ENCODE results near the gene PAPOLA. TPM values are rescaled to one million over a fixed set of nuclear protein-coding genes. Genes with fewer than 3 reads are reported as not detected.

PAPOLA gene
- total and polyA plus RNA-seq, 2 donors from 2014 or later: 70.8 to 160 TPM

DNA sequence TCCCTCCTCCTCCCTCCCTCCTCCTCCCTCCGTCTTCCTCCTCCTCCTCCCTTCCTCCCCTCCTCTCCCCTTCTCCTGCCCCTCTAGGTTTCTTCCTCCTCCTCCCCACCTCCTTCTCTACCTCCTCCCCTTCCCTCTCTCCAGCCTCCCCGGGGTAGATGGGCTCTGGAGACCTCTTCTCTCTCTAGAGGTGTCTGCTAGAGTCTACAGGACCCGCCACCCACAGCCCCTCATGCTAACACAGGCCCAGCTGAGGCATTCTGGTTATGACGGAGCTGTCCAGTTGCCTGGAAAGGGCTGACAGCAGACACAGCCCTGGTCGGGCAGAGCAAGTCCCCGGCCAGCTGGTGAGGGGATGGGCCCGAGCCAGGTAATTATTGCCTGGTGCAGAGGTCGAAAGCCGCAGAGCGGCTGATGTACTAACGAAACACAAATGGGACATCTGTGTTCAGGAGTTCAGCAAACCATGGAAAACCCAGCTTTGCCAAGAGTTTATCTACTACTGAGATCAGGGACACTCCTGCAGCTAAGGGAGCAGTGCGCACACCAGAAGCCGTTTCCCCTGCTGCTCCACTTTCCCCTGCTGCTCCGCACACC is 96.2 kb downstream of the PAPOLA start:
- intact Hi-C loops (cut with DNase I): no loop called here
- Histone ChIP-seq H3K27ac (ENCODE audit: low read depth in 2 of 2, low read length in 2 of 2) (no peak overlapping the region), H3K36me3 (ENCODE audit: control insufficient read depth in 2 of 3, insufficient read depth in 3 of 3, low read length in 3 of 3) (no peaks in the 10 kb centered on the region), H3K9ac (ENCODE audit: low read length in 3 of 3) (no peak overlapping the region), H3K4me3 (ENCODE audit: low read length in 3 of 3) (no peak overlapping the region), H3K9me3 (ENCODE audit: control insufficient read depth in 2 of 3, insufficient read depth in 1 of 3, low read length in 3 of 3) (no peaks in the 10 kb centered on the region), H3K4me1 (ENCODE audit: control insufficient read depth in 2 of 3, insufficient read depth in 2 of 3, low read depth in 1 of 3, low read length in 3 of 3) (no peaks in the 10 kb centered on the region), H3K27me3 (ENCODE audit: control insufficient read depth, insufficient read depth, low read length) (no peaks in the 10 kb centered on the region)
- FAIRE-seq (no peak), DNase-seq (peak in 4 of 5 donors; percentile 35 to 53 (median 46))
- TF ChIP-seq, protein P1, sequence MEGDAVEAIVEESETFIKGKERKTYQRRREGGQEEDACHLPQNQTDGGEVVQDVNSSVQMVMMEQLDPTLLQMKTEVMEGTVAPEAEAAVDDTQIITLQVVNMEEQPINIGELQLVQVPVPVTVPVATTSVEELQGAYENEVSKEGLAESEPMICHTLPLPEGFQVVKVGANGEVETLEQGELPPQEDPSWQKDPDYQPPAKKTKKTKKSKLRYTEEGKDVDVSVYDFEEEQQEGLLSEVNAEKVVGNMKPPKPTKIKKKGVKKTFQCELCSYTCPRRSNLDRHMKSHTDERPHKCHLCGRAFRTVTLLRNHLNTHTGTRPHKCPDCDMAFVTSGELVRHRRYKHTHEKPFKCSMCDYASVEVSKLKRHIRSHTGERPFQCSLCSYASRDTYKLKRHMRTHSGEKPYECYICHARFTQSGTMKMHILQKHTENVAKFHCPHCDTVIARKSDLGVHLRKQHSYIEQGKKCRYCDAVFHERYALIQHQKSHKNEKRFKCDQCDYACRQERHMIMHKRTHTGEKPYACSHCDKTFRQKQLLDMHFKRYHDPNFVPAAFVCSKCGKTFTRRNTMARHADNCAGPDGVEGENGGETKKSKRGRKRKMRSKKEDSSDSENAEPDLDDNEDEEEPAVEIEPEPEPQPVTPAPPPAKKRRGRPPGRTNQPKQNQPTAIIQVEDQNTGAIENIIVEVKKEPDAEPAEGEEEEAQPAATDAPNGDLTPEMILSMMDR (IDR thresholded peaks at IDR 0.05; ENCODE audit: borderline replicate concordance, extremely low read depth, insufficient read depth): no peak

DNA sequence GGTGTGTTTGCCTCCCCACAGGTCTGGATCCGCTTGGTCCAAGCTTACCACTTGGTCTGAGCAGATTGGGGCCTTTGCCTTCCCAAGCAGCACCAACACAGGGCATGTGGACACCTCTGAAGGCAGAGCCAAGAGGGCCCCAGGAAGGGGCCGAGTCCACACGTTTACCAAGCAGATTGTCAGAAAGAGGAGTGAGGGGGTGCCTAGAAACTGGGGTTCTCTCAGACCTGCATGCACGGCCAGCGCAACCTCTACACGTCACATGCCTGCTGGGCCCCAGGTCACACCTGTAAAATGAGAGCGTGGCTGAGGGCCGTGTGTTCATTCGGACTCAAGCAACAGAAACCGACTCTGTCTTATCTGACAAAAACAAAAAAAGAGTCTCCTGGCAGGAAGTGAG is 96.9 kb downstream of the PAPOLA start:
- no peaks in the 10 kb centered on the region for H3K27me3 ChIP-seq (ENCODE audit: control insufficient read depth, insufficient read depth, low read length)
- H3K36me3 ChIP-seq (ENCODE audit: control insufficient read depth in 2 of 3, insufficient read depth in 3 of 3, low read length in 3 of 3): no peaks in the 10 kb centered on the region
- H3K9ac ChIP-seq (ENCODE audit: low read length in 3 of 3): no peak overlapping the region
- H3K4me3 ChIP-seq (ENCODE audit: low read length in 3 of 3): no peak overlapping the region
- DNase-seq (peak in 1 of 5 donors; percentile 55), FAIRE-seq (no peak)
- no peaks in the 10 kb centered on the region for H3K4me1 ChIP-seq (ENCODE audit: control insufficient read depth in 2 of 3, insufficient read depth in 2 of 3, low read depth in 1 of 3, low read length in 3 of 3)
- no peak overlapping the region for H3K27ac ChIP-seq (ENCODE audit: low read depth in 2 of 2, low read length in 2 of 2)
- H3K9me3 ChIP-seq (ENCODE audit: control insufficient read depth in 2 of 3, insufficient read depth in 1 of 3, low read length in 3 of 3): no peaks in the 10 kb centered on the region
- intact Hi-C loops (cut with DNase I): no loop called here
- TF ChIP-seq, protein P1 (IDR thresholded peaks at IDR 0.05; ENCODE audit: borderline replicate concordance, extremely low read depth, insufficient read depth): no peak

DNA sequence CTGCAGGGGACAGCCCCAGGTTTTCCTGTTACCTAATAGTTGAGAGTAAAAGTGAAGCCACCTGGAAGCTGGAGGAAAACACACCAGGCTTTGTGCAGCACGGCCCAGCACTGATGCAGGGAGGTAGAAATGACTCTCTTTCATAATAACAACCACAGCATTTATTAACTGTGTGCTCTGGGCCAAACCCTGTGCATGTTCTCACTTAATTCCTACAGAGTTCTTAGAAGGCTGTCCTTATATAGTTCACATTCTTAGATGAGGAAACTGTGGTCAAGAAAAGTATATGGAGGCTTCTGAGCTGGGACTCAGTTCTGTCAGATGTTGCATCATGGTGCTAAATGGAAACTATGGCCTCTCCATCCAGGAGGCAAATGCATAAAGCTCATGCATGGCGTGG is 100.0 kb downstream of the PAPOLA start:
- intact Hi-C loops (cut with DNase I): no loop called here
- Histone ChIP-seq H3K36me3 (ENCODE audit: control insufficient read depth in 2 of 3, insufficient read depth in 3 of 3, low read length in 3 of 3) (no peaks in the 10 kb centered on the region), H3K27me3 (ENCODE audit: control insufficient read depth, insufficient read depth, low read length) (no peaks in the 10 kb centered on the region), H3K4me1 (ENCODE audit: control insufficient read depth in 2 of 3, insufficient read depth in 2 of 3, low read depth in 1 of 3, low read length in 3 of 3) (no peaks in the 10 kb centered on the region), H3K9me3 (ENCODE audit: control insufficient read depth in 2 of 3, insufficient read depth in 1 of 3, low read length in 3 of 3) (no peaks in the 10 kb centered on the region), H3K27ac (ENCODE audit: low read depth in 2 of 2, low read length in 2 of 2) (no peak overlapping the region), H3K4me3 (ENCODE audit: low read length in 3 of 3) (no peak overlapping the region), H3K9ac (ENCODE audit: low read length in 3 of 3) (no peak overlapping the region)
- TF ChIP-seq, protein P1 (IDR thresholded peaks at IDR 0.05; ENCODE audit: borderline replicate concordance, extremely low read depth, insufficient read depth): no peak
- no peak for DNase-seq
- no peak for FAIRE-seq

All from kidney (tissue), 14 donors.